ENCODE measurements around the gene MFNG.
A peak's percentile ranks its signal among the peaks of the same experiment; 100 is the strongest.

Gene MFNG

GRCh38 chr22:37521236-37521739 lies 35.1 kb upstream of the MFNG start:
- Histone ChIP-seq H3K27me3 (ENCODE audit: insufficient read depth, poor library complexity, severe bottlenecking) (peaks cover 38% of the 10 kb centered on the region), H3K4me3 (replicated peaks; ENCODE audit: insufficient read depth, low read length) (no peak overlapping the region), H3K27ac (replicated peaks) (no peak overlapping the region)
- no peak for DNase-seq (ENCODE audit: low read depth in 1 of 2, low spot score in 1 of 2)
- no peak for TF ChIP-seq REST (IDR thresholded peaks at IDR 0.05; ENCODE audit: insufficient replicate concordance, low read depth)
- TF ChIP-seq POLR2AphosphoS5 (IDR thresholded peaks at IDR 0.05; ENCODE audit: low read depth), result no peak
- TF ChIP-seq GABPA (IDR thresholded peaks at IDR 0.05; ENCODE audit: low read depth), result no peak
- TF ChIP-seq CTCF (IDR thresholded peaks at IDR 0.05; ENCODE audit: insufficient read depth, low read length), result no peak
- no peak for TF ChIP-seq SPI1 (IDR thresholded peaks at IDR 0.05; ENCODE audit: borderline replicate concordance, low read depth)

GRCh38 chr22:37520776-37521191 lies 34.6 kb upstream of the MFNG start:
- TF ChIP-seq GABPA (IDR thresholded peaks at IDR 0.05; ENCODE audit: low read depth) (no peak), POLR2AphosphoS5 (IDR thresholded peaks at IDR 0.05; ENCODE audit: low read depth) (no peak), SPI1 (IDR thresholded peaks at IDR 0.05; ENCODE audit: borderline replicate concordance, low read depth) (no peak), REST (IDR thresholded peaks at IDR 0.05; ENCODE audit: insufficient replicate concordance, low read depth) (no peak), CTCF (IDR thresholded peaks at IDR 0.05; ENCODE audit: insufficient read depth, low read length) (no peak)
- H3K27ac ChIP-seq (replicated peaks), result no peak overlapping the region
- no peak for DNase-seq (ENCODE audit: low read depth in 1 of 2, low spot score in 1 of 2)
- peaks cover 42% of the 10 kb centered on the region for H3K27me3 ChIP-seq (ENCODE audit: insufficient read depth, poor library complexity, severe bottlenecking)
- H3K4me3 ChIP-seq (replicated peaks; ENCODE audit: insufficient read depth, low read length), result no peak overlapping the region

- Histone ChIP-seq H3K4me3 (replicated peaks; ENCODE audit: insufficient read depth, low read length) (peak within 1 kb of the TSS; percentile 39), H3K27ac (replicated peaks) (no peak within 1 kb of the TSS), H3K27me3 (ENCODE audit: insufficient read depth, poor library complexity, severe bottlenecking) (peaks cover 42% of the 10 kb centered on the region)
- TF ChIP-seq GABPA (IDR thresholded peaks at IDR 0.05; ENCODE audit: low read depth) (no peak), SPI1 (IDR thresholded peaks at IDR 0.05; ENCODE audit: borderline replicate concordance, low read depth) (no peak), REST (IDR thresholded peaks at IDR 0.05; ENCODE audit: insufficient replicate concordance, low read depth) (no peak), CTCF (IDR thresholded peaks at IDR 0.05; ENCODE audit: insufficient read depth, low read length) (no peak), POLR2AphosphoS5 (IDR thresholded peaks at IDR 0.05; ENCODE audit: low read depth) (no peak)
- peak in 1 of 2 experiments; percentile 52 for DNase-seq (ENCODE audit: low read depth in 1 of 2, low spot score in 1 of 2)
Measured at GRCh38 chr22:37519268-37520195, 33.3 kb upstream of the MFNG start, which contains the start of gene CARD10. Gene CARD10 (minus strand): TSS chr22:37519415. CDS start chr22:37519200, 215 bp downstream.

All from HL-60 (cell line).